Testis (tissue), 2 donors: Measurements from ENCODE around the gene ANKRD11.

Experiments
- CTCF ChIP-seq, 3 experiments: fragments of 450-650 bp in 2 of 3; fragments of 200-600 bp in 1 of 3; sonication (generic) in 1 of 3; IDR thresholded peaks; one replicate each; pipeline ENCODE4 v1.5.1; 2016 to 2019; ENCODE audit warnings: antibody characterized with exemption in 3 of 3, mild to moderate bottlenecking in 2 of 3, moderate library complexity in 1 of 3
- POLR2A ChIP-seq: fragments of 450-650 bp; IDR thresholded peaks from one replicate; pipeline ENCODE4 v1.6.1; 2017; ENCODE audit warnings: antibody characterized with exemption, mild to moderate bottlenecking, moderate library complexity

GRCh38 chr16:89320782-89321501 is 169.4 kb downstream of the ANKRD11 start:
- TF ChIP-seq POLR2A (no peak), CTCF (IDR thresholded peaks at IDR 0.05) (no peak)
